GM12873 (cell line): ENCODE measurements around the gene WDR20.

Experiments
- CTCF ChIP-seq: IDR thresholded peaks from 2 replicates; pipeline ENCODE4 v1.5.1; 2012; ENCODE audit warnings: low read depth, mild to moderate bottlenecking, moderate library complexity, low read length, control low read depth; ENCODE audit not compliant: insufficient read depth; ENCODE audit errors: missing control alignments

The WDR20 gene

GRCh38 chr14:102218688-102219087, 79.0 kb downstream of the WDR20 start:
- no peak for TF ChIP-seq CTCF

- TF ChIP-seq CTCF: no peak
Observed at GRCh38 chr14:102219316-102219715, 79.6 kb downstream of the WDR20 start.

GRCh38 chr14:102220031-102220430, 80.3 kb downstream of the WDR20 start:
- no peak for TF ChIP-seq CTCF

GRCh38 chr14:102221026-102221425, 81.3 kb downstream of the WDR20 start:
- TF ChIP-seq CTCF: no peak

GRCh38 chr14:102222009-102222575, 82.4 kb downstream of the WDR20 start:
- TF ChIP-seq CTCF: no peak

GRCh38 chr14:102222751-102223150, 83.1 kb downstream of the WDR20 start:
- TF ChIP-seq CTCF: no peak

GRCh38 chr14:102223682-102224081, 84.0 kb downstream of the WDR20 start:
- no peak for TF ChIP-seq CTCF
